Brain microvascular endothelial cell (primary cell): ENCODE data around the gene TP53BP2.

Experiments used
- DNase-seq: peaks from one replicate; pipeline ENCODE4 v3.0.0-alpha.2; 2020
- H3K27ac ChIP-seq: fragments of 250-450 bp; sonication (Bioruptor Pico); 2 replicates; pipeline ENCODE4 v1.5.1; 2020; ENCODE audit warnings: mild to moderate bottlenecking, moderate library complexity
- H3K27me3 ChIP-seq: fragments of 250-450 bp; sonication (Bioruptor Pico); replicated peaks from 2 replicates; pipeline ENCODE4 v1.5.1; 2020; ENCODE audit warnings: mild to moderate bottlenecking
- H3K36me3 ChIP-seq: fragments of 250-450 bp; sonication (Bioruptor Pico); replicated peaks from 2 replicates; pipeline ENCODE4 v1.5.1; 2020; ENCODE audit warnings: mild to moderate bottlenecking
- H3K4me3 ChIP-seq: 2 replicates; pipeline ENCODE4 v1.5.1; 2011; ENCODE audit warnings: low read depth, mild to moderate bottlenecking, control low read depth, low read length, moderate library complexity
- in situ Hi-C: cut with HindIII; loops from 2 replicates; pipeline ENCODE4 v1.10.0; 2017; ENCODE audit warnings: low sequenced_read_pairs, low pct_ligation_motif_present
- TF ChIP-seq, protein P1 (sequence below): IDR thresholded peaks from 2 replicates; pipeline ENCODE4 v1.5.1; 2011; ENCODE audit warnings: low read depth, mild to moderate bottlenecking, moderate library complexity, low read length, control low read depth, inconsistent platforms; ENCODE audit errors: missing control alignments

TP53BP2 gene

DNA sequence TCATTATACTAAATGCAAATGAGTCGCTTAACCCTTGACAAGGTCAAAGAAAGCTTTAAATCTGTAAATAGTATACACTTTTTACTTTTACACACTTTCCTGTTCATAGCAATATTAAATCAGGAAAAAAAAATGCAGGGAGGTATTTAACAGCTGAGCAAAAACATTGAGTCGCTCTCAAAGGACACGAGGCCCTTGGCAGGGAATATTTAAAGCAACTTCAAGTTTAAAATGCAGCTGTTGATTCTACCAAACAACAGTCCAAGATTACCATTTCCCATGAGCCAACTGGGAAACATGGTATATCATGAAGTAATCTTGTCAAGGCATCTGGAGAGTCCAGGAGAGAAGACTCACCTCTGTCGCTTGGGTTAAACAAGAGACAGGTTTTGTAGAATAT is 70.7 kb downstream of the TP53BP2 start:
- H3K4me3 ChIP-seq, result no peak overlapping the region
- no peak for DNase-seq
- TF ChIP-seq, protein P1, sequence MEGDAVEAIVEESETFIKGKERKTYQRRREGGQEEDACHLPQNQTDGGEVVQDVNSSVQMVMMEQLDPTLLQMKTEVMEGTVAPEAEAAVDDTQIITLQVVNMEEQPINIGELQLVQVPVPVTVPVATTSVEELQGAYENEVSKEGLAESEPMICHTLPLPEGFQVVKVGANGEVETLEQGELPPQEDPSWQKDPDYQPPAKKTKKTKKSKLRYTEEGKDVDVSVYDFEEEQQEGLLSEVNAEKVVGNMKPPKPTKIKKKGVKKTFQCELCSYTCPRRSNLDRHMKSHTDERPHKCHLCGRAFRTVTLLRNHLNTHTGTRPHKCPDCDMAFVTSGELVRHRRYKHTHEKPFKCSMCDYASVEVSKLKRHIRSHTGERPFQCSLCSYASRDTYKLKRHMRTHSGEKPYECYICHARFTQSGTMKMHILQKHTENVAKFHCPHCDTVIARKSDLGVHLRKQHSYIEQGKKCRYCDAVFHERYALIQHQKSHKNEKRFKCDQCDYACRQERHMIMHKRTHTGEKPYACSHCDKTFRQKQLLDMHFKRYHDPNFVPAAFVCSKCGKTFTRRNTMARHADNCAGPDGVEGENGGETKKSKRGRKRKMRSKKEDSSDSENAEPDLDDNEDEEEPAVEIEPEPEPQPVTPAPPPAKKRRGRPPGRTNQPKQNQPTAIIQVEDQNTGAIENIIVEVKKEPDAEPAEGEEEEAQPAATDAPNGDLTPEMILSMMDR, result no peak
- H3K27me3 ChIP-seq, result no peaks in the 10 kb centered on the region
- in situ Hi-C loops, result no loop called here
- H3K27ac ChIP-seq, result peak overlapping the region; percentile 84
- H3K36me3 ChIP-seq, result peaks cover 74% of the 10 kb centered on the region

DNA sequence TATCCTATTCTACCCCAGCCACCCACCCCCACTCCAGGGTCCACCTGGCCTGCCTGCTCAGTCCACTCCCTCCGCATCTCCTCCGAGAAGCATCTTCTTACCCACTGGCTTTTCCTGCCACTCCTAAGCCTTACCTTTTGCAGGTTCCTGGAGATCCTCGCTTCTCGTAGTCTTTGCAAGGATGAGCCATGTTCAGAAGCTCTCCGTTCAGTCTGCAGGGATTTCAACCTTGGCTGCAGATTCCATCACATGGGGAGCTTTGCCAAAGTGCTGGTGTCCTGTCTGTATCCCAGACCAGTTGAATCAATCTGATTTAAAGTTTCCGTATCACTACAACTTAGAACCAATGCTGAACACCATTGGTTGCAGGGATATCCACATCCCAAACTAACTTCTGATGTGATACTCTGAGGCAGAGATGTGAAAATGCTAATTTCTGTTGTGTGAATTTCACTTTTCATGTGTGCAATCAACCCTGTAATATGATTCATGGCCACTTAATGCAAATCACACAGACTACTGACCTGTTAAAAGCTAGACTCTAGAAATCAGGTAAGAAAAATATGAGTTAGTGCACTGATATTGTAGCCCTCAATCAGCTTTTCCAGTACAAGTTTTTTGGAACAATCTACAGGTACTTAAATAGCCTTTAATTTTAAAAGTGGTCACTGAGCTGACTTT is 71.5 kb downstream of the TP53BP2 start:
- peaks cover 80% of the 10 kb centered on the region for H3K36me3 ChIP-seq
- in situ Hi-C loops, result no loop called here

DNA sequence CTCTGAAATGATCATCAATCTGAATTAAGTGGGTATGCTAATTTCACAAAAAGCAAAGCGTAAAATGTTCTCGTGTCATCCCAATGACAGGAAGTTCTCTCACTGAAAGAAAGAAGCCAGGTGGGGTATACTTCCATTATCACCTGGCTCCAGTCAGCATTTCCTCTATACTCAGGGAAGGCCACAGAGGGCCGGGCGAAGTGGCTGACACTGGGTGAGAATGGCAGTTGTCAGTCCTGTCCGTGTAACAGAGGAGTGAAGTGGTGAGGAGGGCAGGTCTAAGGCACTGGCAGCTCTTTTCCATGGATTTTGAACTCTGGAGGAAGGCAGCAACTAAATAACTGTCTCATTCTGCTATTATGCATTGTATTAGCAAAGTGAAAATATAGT is 73.0 kb downstream of the TP53BP2 start:
- H3K36me3 ChIP-seq, result peaks cover 76% of the 10 kb centered on the region
- in situ Hi-C loops, result no loop called here
- peak overlapping the region; percentile 95 for H3K27ac ChIP-seq

More for the DNA sequence above, 71.5 kb downstream of the TP53BP2 start:
- Histone ChIP-seq H3K4me3 (no peak overlapping the region), H3K27ac (peak overlapping the region; percentile 6), H3K27me3 (no peaks in the 10 kb centered on the region)
- TF ChIP-seq, protein P1, result no peak
- no peak for DNase-seq

DNA sequence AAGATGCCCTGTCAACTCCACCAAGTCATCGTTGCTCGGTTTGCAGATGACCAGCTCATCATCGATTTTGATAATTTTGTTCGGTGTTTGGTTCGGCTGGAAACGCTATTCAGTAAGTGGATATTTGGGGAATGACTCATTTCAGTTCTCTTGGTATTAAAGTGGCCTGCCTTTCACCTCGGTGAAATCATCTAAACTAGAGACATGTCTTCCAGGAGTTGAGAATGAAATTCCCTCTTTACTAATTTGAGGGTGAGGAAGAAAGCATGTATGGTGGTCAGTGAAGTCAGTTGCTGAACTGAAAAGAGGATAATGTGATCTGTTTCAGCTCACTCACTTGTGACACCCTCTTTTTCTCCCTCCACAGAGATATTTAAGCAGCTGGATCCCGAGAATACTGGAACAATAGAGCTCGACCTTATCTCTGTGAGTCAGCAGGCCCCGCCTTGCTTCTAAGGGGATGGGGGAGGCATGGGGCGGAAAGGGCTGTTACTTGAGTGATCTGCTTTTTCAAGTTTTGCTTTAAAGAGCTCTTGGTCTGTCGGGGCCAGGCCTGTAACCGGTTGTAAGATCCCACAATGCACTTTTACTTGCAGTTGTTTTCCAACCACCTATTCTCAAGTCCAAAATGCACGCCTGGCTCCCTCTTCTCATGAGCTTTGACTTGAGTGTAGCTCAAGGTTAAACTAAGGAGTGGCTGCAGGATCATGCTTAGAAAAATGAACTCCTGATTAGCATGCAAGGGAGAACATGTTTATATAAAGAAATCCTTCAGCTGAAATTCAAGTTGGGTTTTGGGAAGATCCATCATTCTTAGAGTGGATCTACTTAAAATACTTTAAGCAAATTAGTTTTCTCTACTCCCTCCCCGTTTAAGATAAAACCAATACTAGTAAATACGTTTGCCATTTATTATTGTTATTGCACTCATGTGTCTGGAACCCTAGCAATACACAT is 73.7 kb downstream of the TP53BP2 start:
- in situ Hi-C loops, result no loop called here
- Histone ChIP-seq H3K4me3 (no peak overlapping the region), H3K36me3 (peaks cover 70% of the 10 kb centered on the region), H3K27ac (peak overlapping the region; percentile 95), H3K27me3 (no peaks in the 10 kb centered on the region)
- peak; percentile 95 for DNase-seq
- TF ChIP-seq, protein P1, result no peak

More for the DNA sequence above, 73.0 kb downstream of the TP53BP2 start:
- Histone ChIP-seq H3K4me3 (no peak overlapping the region), H3K27me3 (no peaks in the 10 kb centered on the region)
- TF ChIP-seq, protein P1, result no peak
- no peak for DNase-seq

DNA sequence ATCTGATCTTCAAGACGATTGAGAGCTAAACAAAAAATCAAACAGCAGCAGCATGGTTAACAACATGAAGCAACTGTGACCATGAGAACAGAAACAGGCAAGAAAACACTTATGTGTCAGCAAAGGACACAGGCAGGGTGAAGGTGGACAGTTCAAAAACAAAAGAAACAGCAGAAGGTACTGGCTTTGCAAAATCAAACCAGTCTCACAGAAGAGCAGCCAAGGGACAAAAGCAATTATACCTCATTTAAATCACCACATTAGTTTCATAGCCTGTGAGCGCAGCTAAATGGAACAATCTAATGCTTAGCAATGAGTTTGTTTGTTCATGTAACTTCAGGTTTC is 74.3 kb downstream of the TP53BP2 start:
- peaks cover 72% of the 10 kb centered on the region for H3K36me3 ChIP-seq
- in situ Hi-C loops, result no loop called here
- TF ChIP-seq, protein P1, result no peak
- H3K4me3 ChIP-seq, result no peak overlapping the region
- peak overlapping the region; percentile 95 for H3K27ac ChIP-seq
- H3K27me3 ChIP-seq, result no peaks in the 10 kb centered on the region
- peak; percentile 22 for DNase-seq
